ENCODE measurements around the gene TAS1R2. TPM values are rescaled to one million over a fixed set of nuclear protein-coding genes. Genes with fewer than 3 reads are reported as not detected.

TAS1R2 gene
- total RNA-seq, 2 donors from 2014 or later, result not detected

DNA sequence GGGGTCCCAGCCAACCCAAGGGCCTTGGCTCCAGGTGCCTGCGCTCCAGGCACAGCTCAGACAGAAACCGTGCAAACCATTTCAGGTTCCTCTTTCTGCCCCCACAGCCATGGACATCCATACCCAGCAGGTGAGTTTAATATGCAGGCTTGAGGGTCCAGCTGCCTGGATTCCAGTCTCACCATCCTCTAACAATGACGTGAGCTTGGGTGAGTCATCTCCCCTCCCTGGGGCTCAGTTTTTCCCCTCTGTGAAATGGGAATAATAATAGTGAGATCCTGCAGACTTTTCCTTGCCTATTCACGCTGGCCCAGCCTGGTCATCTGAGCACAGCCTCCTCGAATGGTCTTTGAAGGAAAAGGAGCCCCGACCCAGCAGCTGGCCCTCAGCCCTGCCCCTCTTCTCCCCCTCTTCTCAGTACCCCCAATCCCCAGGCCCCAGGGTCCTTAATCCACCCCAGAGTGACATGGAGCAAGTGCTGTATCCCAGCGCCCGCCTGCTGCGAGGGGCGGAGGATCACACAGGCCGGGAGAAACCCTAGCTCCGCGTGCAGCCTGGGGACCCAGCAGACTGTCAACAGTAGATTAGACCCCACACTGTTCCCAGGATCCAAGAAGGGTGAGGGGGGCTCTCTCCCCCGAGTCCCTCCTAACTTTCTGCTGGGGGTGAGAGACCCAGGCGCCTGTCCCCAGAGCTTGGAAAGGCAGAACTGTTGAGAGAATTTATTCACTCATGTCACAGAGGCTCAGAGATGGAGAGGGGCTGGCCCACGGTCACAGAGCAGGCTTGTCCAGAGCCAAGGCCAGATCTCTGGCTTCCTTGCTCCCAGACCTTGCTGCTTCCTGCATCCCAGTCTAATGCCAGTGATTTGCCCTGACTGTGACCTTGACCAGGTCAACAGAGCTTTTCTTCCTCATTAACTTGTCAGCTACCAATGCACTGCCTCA, 49.2 kb downstream of the TAS1R2 start:
- 71% methylated on average over 14 of the region's 16 CpGs for WGBS
- intact Hi-C loops (cut with DNase I), result no loop called here

DNA sequence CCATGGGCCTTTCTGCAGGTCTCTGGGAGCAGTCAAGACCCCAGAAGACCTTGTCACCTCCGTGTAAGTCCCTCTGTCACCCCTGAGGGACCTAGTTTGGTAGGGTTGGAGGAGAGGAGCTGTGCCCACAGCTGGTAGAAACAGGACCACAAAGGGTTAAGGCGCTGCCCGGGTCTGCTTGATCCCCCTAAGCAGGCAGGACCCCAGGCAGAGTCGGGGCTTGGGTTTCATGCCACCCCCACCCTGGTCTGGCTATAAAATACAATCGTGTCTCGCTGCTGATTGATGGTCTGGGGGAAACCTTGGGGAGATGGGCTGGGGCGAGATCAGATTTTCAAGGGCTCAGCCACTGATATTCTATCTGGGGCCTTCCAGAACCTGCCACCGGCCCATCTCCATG, 50.9 kb downstream of the TAS1R2 start:
- H3K27me3 ChIP-seq (replicated peaks; ENCODE audit: insufficient read depth), result no peaks in the 10 kb centered on the region
- intact Hi-C loops (cut with DNase I), result no loop called here
- 67% methylated on average over 8 of the region's 8 CpGs for WGBS
- no peak overlapping the region for H3K4me3 ChIP-seq
- H3K27ac ChIP-seq, result no peak overlapping the region
- H3K36me3 ChIP-seq, result no peaks in the 10 kb centered on the region
- no peaks in the 10 kb centered on the region for H3K9me3 ChIP-seq
- DNase-seq (ENCODE audit: low spot score), result no peak
- TF ChIP-seq POLR2AphosphoS5 (IDR thresholded peaks at IDR 0.05) (no peak), POLR2A (IDR thresholded peaks at IDR 0.05) (no peak)
- TF ChIP-seq, protein P1, sequence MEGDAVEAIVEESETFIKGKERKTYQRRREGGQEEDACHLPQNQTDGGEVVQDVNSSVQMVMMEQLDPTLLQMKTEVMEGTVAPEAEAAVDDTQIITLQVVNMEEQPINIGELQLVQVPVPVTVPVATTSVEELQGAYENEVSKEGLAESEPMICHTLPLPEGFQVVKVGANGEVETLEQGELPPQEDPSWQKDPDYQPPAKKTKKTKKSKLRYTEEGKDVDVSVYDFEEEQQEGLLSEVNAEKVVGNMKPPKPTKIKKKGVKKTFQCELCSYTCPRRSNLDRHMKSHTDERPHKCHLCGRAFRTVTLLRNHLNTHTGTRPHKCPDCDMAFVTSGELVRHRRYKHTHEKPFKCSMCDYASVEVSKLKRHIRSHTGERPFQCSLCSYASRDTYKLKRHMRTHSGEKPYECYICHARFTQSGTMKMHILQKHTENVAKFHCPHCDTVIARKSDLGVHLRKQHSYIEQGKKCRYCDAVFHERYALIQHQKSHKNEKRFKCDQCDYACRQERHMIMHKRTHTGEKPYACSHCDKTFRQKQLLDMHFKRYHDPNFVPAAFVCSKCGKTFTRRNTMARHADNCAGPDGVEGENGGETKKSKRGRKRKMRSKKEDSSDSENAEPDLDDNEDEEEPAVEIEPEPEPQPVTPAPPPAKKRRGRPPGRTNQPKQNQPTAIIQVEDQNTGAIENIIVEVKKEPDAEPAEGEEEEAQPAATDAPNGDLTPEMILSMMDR (IDR thresholded peaks at IDR 0.05), result no peak
- no peaks in the 10 kb centered on the region for H3K4me1 ChIP-seq (replicated peaks)

More for the DNA sequence above, 49.2 kb downstream of the TAS1R2 start:
- no peak for DNase-seq (ENCODE audit: low spot score)
- H3K9me3 ChIP-seq, result no peaks in the 10 kb centered on the region
- no peaks in the 10 kb centered on the region for H3K36me3 ChIP-seq
- no peak overlapping the region for H3K27ac ChIP-seq
- no peaks in the 10 kb centered on the region for H3K27me3 ChIP-seq (replicated peaks; ENCODE audit: insufficient read depth)
- no peak overlapping the region for H3K4me3 ChIP-seq
- no peak for TF ChIP-seq POLR2AphosphoS5 (IDR thresholded peaks at IDR 0.05)
- TF ChIP-seq POLR2A (IDR thresholded peaks at IDR 0.05), result no peak
- TF ChIP-seq, protein P1 (IDR thresholded peaks at IDR 0.05), result no peak
- H3K4me1 ChIP-seq (replicated peaks), result no peaks in the 10 kb centered on the region

DNA sequence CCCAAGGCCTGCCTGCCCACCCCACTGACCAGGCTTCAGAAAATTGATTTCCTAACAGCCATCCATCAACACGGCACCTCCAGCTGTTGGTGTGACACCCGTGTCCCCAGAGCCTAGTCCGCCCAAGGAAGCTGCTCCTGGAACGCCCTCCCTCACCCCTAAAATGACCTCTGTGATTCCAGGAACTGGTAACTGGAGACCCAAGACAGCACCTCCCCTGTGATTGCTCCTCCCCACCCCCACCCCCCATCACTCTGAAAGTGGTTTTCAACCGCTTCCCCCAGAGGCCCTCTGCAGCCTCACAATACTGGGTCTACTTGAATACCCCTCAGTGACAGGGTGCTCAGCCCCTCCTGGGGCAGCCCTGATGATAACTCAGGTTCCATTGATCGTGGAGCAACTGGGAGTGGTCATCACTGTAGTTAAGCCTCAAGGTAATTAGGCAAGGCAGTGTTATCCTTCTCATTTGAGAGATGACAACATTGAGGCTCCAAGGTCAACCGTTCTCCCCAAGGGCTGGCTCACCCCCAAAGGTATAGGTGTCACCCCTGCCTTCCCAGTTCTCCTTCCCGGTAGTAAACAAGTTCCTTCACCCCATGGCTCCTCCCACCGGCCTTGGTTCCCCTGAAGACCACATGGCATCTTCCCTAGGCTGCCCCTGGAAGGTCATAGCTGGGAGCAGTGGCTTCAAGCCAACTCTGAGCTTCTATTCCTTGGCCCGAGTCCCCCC, 52.0 kb downstream of the TAS1R2 start:
- Histone ChIP-seq H3K4me1 (replicated peaks) (no peaks in the 10 kb centered on the region), H3K27ac (no peak overlapping the region), H3K27me3 (replicated peaks; ENCODE audit: insufficient read depth) (no peaks in the 10 kb centered on the region), H3K4me3 (no peak overlapping the region), H3K36me3 (no peaks in the 10 kb centered on the region), H3K9me3 (no peaks in the 10 kb centered on the region)
- no peak for DNase-seq (ENCODE audit: low spot score)
- TF ChIP-seq POLR2A (IDR thresholded peaks at IDR 0.05) (no peak), POLR2AphosphoS5 (IDR thresholded peaks at IDR 0.05) (no peak)
- TF ChIP-seq, protein P1 (IDR thresholded peaks at IDR 0.05), result no peak
- intact Hi-C loops (cut with DNase I), result no loop called here
- 79% methylated on average over 10 of the region's 10 CpGs for WGBS

DNA sequence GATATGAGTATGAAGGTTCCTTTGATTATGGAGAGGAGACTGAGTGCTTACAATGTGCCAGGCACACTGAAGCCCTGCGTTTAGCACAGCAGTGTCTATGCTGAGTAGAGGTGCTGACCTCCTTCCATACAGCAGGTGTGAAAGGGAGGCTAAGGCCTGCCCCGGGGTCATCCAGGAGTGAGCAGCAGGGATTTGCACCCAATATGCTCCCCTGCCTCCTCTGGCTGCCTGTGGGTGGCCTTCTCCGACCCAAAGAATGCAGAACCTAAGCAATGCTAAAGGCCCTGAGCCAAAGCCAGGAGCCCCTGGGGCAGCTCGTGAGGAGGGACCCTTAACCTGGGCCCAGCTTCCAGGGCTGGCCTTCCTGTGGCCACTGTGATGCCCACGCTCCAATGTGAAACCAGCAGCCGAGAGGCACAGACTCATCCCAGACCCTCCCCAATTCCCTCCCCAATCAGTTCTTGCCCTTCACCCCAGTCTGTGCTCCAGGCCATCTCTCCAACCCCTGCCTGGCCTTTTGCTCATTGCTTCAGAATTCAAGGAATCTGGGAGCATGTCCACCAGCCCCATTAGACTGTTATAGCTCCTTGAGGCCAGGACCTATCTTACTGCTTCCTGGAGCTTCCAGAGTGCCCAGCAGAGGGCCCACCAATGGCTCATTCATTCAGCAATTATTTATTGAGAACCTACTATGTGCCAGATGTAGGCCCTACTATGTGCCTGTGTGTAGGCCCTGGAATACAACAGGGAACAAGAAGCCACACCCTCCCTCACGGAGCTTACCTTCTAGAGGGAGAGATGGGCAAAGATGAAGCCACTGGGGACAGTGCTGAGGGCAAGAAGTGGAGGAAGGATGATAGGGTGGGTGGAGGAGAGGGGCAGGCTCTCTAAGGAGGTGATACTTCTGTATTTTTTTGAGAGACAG, 53.3 kb downstream of the TAS1R2 start:
- H3K27ac ChIP-seq, result no peak overlapping the region
- no peaks in the 10 kb centered on the region for H3K9me3 ChIP-seq
- H3K27me3 ChIP-seq (replicated peaks; ENCODE audit: insufficient read depth), result no peaks in the 10 kb centered on the region
- intact Hi-C loops (cut with DNase I), result no loop called here
- TF ChIP-seq, protein P1 (IDR thresholded peaks at IDR 0.05), result no peak
- TF ChIP-seq POLR2AphosphoS5 (IDR thresholded peaks at IDR 0.05) (no peak), POLR2A (IDR thresholded peaks at IDR 0.05) (no peak)
- no peaks in the 10 kb centered on the region for H3K36me3 ChIP-seq
- H3K4me1 ChIP-seq (replicated peaks), result no peaks in the 10 kb centered on the region
- WGBS, result 80% methylated on average over 7 of the region's 7 CpGs
- DNase-seq (ENCODE audit: low spot score), result no peak
- H3K4me3 ChIP-seq, result no peak overlapping the region

Measured in prostate gland (tissue), 2 donors.